Measurements from ENCODE around the gene ANKH. TPM values are rescaled to one million over a fixed set of nuclear protein-coding genes. Genes with fewer than 3 reads are reported as not detected.

The ANKH gene
- total and polyA plus RNA-seq, 4 donors = 10.8 to 46.7 (median 17.2) TPM

GRCh38 chr5:14870337-14871213 lies 1.0 kb downstream of the ANKH start:
- TF ChIP-seq, protein P1, sequence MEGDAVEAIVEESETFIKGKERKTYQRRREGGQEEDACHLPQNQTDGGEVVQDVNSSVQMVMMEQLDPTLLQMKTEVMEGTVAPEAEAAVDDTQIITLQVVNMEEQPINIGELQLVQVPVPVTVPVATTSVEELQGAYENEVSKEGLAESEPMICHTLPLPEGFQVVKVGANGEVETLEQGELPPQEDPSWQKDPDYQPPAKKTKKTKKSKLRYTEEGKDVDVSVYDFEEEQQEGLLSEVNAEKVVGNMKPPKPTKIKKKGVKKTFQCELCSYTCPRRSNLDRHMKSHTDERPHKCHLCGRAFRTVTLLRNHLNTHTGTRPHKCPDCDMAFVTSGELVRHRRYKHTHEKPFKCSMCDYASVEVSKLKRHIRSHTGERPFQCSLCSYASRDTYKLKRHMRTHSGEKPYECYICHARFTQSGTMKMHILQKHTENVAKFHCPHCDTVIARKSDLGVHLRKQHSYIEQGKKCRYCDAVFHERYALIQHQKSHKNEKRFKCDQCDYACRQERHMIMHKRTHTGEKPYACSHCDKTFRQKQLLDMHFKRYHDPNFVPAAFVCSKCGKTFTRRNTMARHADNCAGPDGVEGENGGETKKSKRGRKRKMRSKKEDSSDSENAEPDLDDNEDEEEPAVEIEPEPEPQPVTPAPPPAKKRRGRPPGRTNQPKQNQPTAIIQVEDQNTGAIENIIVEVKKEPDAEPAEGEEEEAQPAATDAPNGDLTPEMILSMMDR (IDR thresholded peaks at IDR 0.05; ENCODE audit: control extremely low read depth, extremely low read depth) = no peak
- peaks cover 0 to 11% (median 4%) of the 10 kb centered on the region in 5 donors for H3K4me1 ChIP-seq (ENCODE audit: control insufficient read depth in 5 of 5, insufficient read depth in 5 of 5, low read length in 5 of 5)
- peak overlapping the region; percentile 66 for H3K4me3 ChIP-seq
- ATAC-seq (ENCODE audit: insufficient read depth, low FRiP score) (no peak), DNase-seq (peak in 2 of 3 donors; percentile 10 to 25)
- H3K9me3 ChIP-seq (ENCODE audit: control insufficient read depth in 4 of 4, insufficient read depth in 3 of 4, low read length in 3 of 4) = no peaks in the 10 kb centered on the region
- H3K27ac ChIP-seq (ENCODE audit: low read depth in 1 of 2, low read length in 1 of 2) = peak overlapping the region in 1 of 2 donors; percentile 82
- peaks cover 0 to 25% (median 22%) of the 10 kb centered on the region in 3 donors for H3K27me3 ChIP-seq (ENCODE audit: control insufficient read depth in 3 of 3, insufficient read depth in 3 of 3, low read length in 2 of 3)
- 11 to 22% methylated on average over 21 of the region's 21 CpGs for WGBS, 2 donors
- H3K9ac ChIP-seq (ENCODE audit: insufficient read depth in 1 of 2, low read length in 2 of 2) = no peak overlapping the region
- no peaks in the 10 kb centered on the region for H3K36me3 ChIP-seq (ENCODE audit: control insufficient read depth in 4 of 4, insufficient read depth in 4 of 4, low read length in 4 of 4)

DNA sequence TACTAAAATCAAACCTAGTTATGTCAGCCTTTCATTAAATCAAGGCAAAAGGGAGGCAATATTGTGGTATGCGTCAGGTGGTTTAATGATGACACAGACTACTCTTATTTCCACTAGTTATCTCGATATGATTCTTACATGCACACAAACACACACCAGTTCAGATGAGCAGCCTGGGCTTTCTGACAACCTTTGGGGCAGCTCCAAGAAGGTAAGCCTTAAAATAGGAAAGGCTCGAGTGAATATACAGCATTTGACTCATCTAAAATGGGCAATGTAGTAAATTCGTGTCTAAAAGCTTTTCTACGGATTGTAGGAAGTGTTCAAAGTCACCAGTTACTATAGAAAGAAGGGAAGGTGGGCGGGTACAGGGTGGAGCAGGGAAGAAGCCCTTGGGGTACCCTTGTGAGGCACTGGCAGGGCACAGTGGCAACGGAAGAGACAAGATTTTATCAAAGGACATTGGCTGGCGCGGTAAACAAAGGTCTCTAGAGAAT lies 1.9 kb downstream of the ANKH start:
- no peak for ATAC-seq (ENCODE audit: insufficient read depth, low FRiP score)
- peaks cover 0 to 25% (median 22%) of the 10 kb centered on the region in 3 donors for H3K27me3 ChIP-seq (ENCODE audit: control insufficient read depth in 3 of 3, insufficient read depth in 3 of 3, low read length in 2 of 3)
- peak overlapping the region in 1 of 2 donors; percentile 82 for H3K27ac ChIP-seq (ENCODE audit: low read depth in 1 of 2, low read length in 1 of 2)
- 44% methylated on average over 9 of the region's 9 CpGs for WGBS, 2 donors
- no peak overlapping the region for H3K4me3 ChIP-seq
- no peaks in the 10 kb centered on the region for H3K9me3 ChIP-seq (ENCODE audit: control insufficient read depth in 4 of 4, insufficient read depth in 3 of 4, low read length in 3 of 4)
- H3K9ac ChIP-seq (ENCODE audit: insufficient read depth in 1 of 2, low read length in 2 of 2) = no peak overlapping the region
- H3K4me1 ChIP-seq (ENCODE audit: control insufficient read depth in 5 of 5, insufficient read depth in 5 of 5, low read length in 5 of 5) = peaks cover 0 to 11% (median 4%) of the 10 kb centered on the region in 5 donors
- H3K36me3 ChIP-seq (ENCODE audit: control insufficient read depth in 4 of 4, insufficient read depth in 4 of 4, low read length in 4 of 4) = no peaks in the 10 kb centered on the region
- DNase-seq = no peak
- TF ChIP-seq, protein P1 (IDR thresholded peaks at IDR 0.05; ENCODE audit: control extremely low read depth, extremely low read depth) = no peak

- no peak overlapping the region for H3K9ac ChIP-seq (ENCODE audit: insufficient read depth in 1 of 2, low read length in 2 of 2)
- 91 to 92% methylated on average over 2 of the region's 2 CpGs for WGBS, 2 donors
These were observed 2.3 kb downstream of the ANKH start for GRCh38 chr5:14869233-14869632.

More at GRCh38 chr5:14869233-14869632, 2.3 kb downstream of the ANKH start:
- no peak for ATAC-seq (ENCODE audit: insufficient read depth, low FRiP score)
- peak overlapping the region in 1 of 2 donors; percentile 82 for H3K27ac ChIP-seq (ENCODE audit: low read depth in 1 of 2, low read length in 1 of 2)
- TF ChIP-seq, protein P1 (IDR thresholded peaks at IDR 0.05; ENCODE audit: control extremely low read depth, extremely low read depth) = no peak
- peaks cover 0 to 25% (median 22%) of the 10 kb centered on the region in 3 donors for H3K27me3 ChIP-seq (ENCODE audit: control insufficient read depth in 3 of 3, insufficient read depth in 3 of 3, low read length in 2 of 3)
- no peak for DNase-seq
- H3K36me3 ChIP-seq (ENCODE audit: control insufficient read depth in 4 of 4, insufficient read depth in 4 of 4, low read length in 4 of 4) = no peaks in the 10 kb centered on the region
- H3K9me3 ChIP-seq (ENCODE audit: control insufficient read depth in 4 of 4, insufficient read depth in 3 of 4, low read length in 3 of 4) = no peaks in the 10 kb centered on the region
- H3K4me3 ChIP-seq = no peak overlapping the region
- H3K4me1 ChIP-seq (ENCODE audit: control insufficient read depth in 5 of 5, insufficient read depth in 5 of 5, low read length in 5 of 5) = peaks cover 0 to 14% (median 4%) of the 10 kb centered on the region in 5 donors
